Karpas-422 (cell line): Measurements from ENCODE around the gene PRSS38. TPM values are rescaled to one million over a fixed set of nuclear protein-coding genes. Genes with fewer than 3 reads are reported as not detected.

Experiments
- DNase-seq: peaks from one replicate; pipeline ENCODE4 v3.0.0-alpha.2; 2015
- H2AFZ ChIP-seq: fragments of 200-600 bp; sonication (generic); 2 replicates; pipeline ENCODE4 v1.6.1; 2014; ENCODE audit warnings: antibody characterized with exemption, low read length, mixed read lengths
- H3K27ac ChIP-seq: fragments of 200-600 bp; sonication (generic); 2 replicates; pipeline ENCODE4 v1.5.1; 2014; ENCODE audit warnings: mild to moderate bottlenecking, low read length, moderate library complexity
- H3K27me3 ChIP-seq: fragments of 200-600 bp; sonication (generic); 2 replicates; pipeline ENCODE4 v1.6.1; 2014; ENCODE audit warnings: low read length, mixed read lengths
- H3K36me3 ChIP-seq: fragments of 200-600 bp; sonication (generic); 2 replicates; pipeline ENCODE4 v1.6.1; 2014; ENCODE audit warnings: low read length, mixed read lengths; ENCODE audit not compliant: insufficient read depth
- H3K4me1 ChIP-seq: fragments of 200-600 bp; sonication (generic); 2 replicates; pipeline ENCODE4 v1.6.1; 2014; ENCODE audit warnings: mild to moderate bottlenecking, low read length, mixed read lengths
- H3K4me2 ChIP-seq: fragments of 200-600 bp; sonication (generic); 2 replicates; pipeline ENCODE4 v1.6.1; 2014; ENCODE audit warnings: low read length, low read depth, mild to moderate bottlenecking; ENCODE audit not compliant: poor library complexity, severe bottlenecking
- H3K4me3 ChIP-seq: fragments of 200-600 bp; sonication (generic); 2 replicates; pipeline ENCODE4 v1.5.1; 2014; ENCODE audit warnings: mild to moderate bottlenecking, antibody characterized with exemption, low read length, mixed read lengths
- H3K79me2 ChIP-seq: fragments of 200-600 bp; sonication (generic); 2 replicates; pipeline ENCODE4 v1.6.1; 2014; ENCODE audit warnings: mild to moderate bottlenecking, low read length, mixed read lengths
- H3K9ac ChIP-seq: fragments of 200-600 bp; sonication (generic); 2 replicates; pipeline ENCODE4 v1.6.0; 2014; ENCODE audit warnings: low read length
- H3K9me2 ChIP-seq: fragments of 200-600 bp; sonication (generic), shearing (Covaris generic); replicated peaks from 2 replicates; pipeline ENCODE4 v1.6.0; 2014; ENCODE audit warnings: mild to moderate bottlenecking, low read length, moderate library complexity; ENCODE audit not compliant: insufficient read depth
- H3K9me3 ChIP-seq: fragments of 300-700, 200-600 bp; sonication (generic); 2 replicates; pipeline ENCODE4 v1.6.1; 2014; ENCODE audit warnings: low read length, mixed read lengths
- H4K20me1 ChIP-seq: fragments of 200-600 bp; sonication (generic); 2 replicates; pipeline ENCODE4 v1.6.1; 2014; ENCODE audit warnings: mild to moderate bottlenecking, antibody characterized with exemption, low read length, low read depth; ENCODE audit not compliant: insufficient read depth
- total RNA-seq: library from RNA; depleted of rRNA; stranded (reverse); fragments of >200 nt; shearing (Covaris generic); gene quantifications from 2 replicates; pipeline ENCODE4 v1.2.3, GENCODE V29; 2014; ENCODE audit warnings: low replicate concordance

Gene PRSS38
- total RNA-seq, 1 experiment from 2014 or later, result not detected

DNA sequence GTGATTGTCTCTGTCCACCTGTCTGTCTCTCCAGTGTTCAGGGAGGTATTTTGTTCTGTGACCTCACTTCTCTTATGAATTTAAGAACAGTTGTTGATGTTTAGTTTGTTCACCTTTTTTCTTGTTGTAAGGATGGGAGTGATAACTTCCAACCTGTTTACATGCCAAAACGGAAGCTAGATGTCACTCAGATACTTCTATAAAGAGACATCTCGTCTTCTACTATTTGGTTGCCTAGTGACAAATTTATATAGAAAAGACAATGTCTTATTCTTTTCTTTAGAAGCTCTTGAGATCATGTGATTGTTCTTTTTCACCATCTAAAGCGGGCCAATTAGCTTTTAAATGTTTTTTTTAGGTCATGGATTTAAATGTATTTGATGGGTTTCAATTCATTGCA is 33.8 kb downstream of the PRSS38 start:
- H2AFZ ChIP-seq, result no peak overlapping the region
- H3K9me3 ChIP-seq, result no peaks in the 10 kb centered on the region
- H3K27ac ChIP-seq, result no peak overlapping the region
- no peaks in the 10 kb centered on the region for H3K36me3 ChIP-seq
- no peak overlapping the region for H3K9ac ChIP-seq
- no peak for DNase-seq
- H3K27me3 ChIP-seq, result no peaks in the 10 kb centered on the region
- H3K9me2 ChIP-seq, result no peaks in the 10 kb centered on the region
- no peak overlapping the region for H3K4me3 ChIP-seq
- no peaks in the 10 kb centered on the region for H3K4me1 ChIP-seq
- no peak overlapping the region for H3K4me2 ChIP-seq
- no peaks in the 10 kb centered on the region for H3K79me2 ChIP-seq
- no peaks in the 10 kb centered on the region for H4K20me1 ChIP-seq

DNA sequence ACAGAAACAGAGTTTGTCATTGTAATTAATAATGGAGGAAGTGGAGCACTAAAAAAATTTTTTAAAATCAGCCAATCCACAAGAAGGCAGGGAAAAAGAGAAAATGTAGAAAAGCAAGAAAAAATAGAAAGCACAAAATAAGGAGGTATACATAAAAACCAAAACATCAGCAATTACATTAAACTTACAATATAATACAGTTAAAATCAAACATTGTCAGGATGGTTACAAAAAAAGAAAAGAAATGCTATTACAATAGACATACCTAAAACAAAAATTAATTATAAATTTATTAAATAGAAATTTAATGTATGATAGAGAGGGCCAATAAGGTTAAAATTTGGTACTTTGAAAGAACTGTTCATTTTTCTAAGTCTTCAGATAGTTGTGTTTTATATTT is 38.7 kb downstream of the PRSS38 start:
- H3K79me2 ChIP-seq, result no peaks in the 10 kb centered on the region
- peaks cover 4% of the 10 kb centered on the region for H3K4me1 ChIP-seq
- no peaks in the 10 kb centered on the region for H3K27me3 ChIP-seq
- H3K27ac ChIP-seq, result no peak overlapping the region
- H2AFZ ChIP-seq, result no peak overlapping the region
- DNase-seq, result no peak
- no peak overlapping the region for H3K4me3 ChIP-seq
- no peaks in the 10 kb centered on the region for H3K9me2 ChIP-seq
- H3K9me3 ChIP-seq, result no peaks in the 10 kb centered on the region
- H4K20me1 ChIP-seq, result no peaks in the 10 kb centered on the region
- H3K36me3 ChIP-seq, result no peaks in the 10 kb centered on the region
- no peak overlapping the region for H3K9ac ChIP-seq
- H3K4me2 ChIP-seq, result no peak overlapping the region

DNA sequence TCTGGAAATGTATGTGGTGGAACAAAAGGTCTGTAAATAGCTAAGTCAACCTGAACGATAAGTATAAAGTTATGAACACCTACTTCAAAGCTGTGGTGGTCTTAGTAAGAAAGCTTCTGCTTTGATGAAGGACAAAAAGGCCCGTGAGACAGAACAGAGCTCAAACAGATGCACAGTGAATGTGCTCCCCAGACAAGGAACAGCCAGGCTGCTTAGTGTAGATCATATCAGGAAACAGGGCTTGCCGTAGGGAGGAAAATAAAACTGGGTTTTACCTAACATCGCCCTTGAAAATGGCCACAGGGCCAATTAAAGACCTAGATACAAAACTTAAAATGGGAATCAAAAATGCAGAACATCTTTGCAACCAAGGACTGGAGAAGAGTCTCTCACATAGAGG is 40.2 kb downstream of the PRSS38 start:
- Histone ChIP-seq H4K20me1 (no peaks in the 10 kb centered on the region), H3K79me2 (no peaks in the 10 kb centered on the region), H3K9me2 (no peaks in the 10 kb centered on the region), H3K36me3 (no peaks in the 10 kb centered on the region), H3K9ac (no peak overlapping the region), H3K4me2 (no peak overlapping the region), H3K9me3 (no peaks in the 10 kb centered on the region), H2AFZ (no peak overlapping the region), H3K4me3 (no peak overlapping the region), H3K27ac (no peak overlapping the region), H3K27me3 (no peaks in the 10 kb centered on the region), H3K4me1 (peaks cover 4% of the 10 kb centered on the region)
- no peak for DNase-seq

DNA sequence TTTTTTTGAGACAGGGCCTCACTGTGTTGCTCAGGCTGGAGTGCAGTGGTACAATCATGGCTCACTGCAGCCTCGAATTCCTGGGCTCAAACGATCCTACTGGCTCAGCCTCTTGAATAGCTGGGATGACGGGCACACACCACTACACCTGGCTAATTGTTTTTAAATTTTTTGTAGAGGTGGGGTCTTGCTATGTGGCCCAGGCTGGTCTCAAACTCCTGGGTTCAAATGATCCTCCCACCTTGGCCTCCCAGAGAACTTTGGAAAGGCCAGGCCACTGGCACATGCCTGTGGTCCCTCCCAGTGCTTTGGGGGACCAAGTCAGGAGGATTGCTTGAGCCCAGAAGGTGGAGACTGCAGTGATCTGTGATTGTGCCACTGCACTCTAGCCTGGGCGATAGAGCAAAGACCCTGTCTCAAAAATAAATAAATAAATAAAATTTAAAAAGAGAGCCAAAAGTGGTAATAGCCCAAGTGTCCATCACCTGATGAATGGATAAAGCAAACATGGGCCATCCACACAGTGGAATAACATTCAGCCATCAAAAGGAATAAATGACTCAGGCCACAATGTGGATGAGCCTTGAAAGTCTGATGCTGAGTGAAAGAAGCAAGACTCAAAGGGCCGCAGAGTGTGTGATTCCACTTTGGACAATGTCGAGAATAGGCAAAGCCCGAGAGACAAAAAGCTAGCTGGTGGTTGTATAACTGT is 40.8 kb downstream of the PRSS38 start:
- no peaks in the 10 kb centered on the region for H3K9me2 ChIP-seq
- no peak overlapping the region for H3K4me3 ChIP-seq
- no peaks in the 10 kb centered on the region for H3K9me3 ChIP-seq
- H3K27ac ChIP-seq, result no peak overlapping the region
- H3K9ac ChIP-seq, result no peak overlapping the region
- no peak overlapping the region for H3K4me2 ChIP-seq
- H4K20me1 ChIP-seq, result no peaks in the 10 kb centered on the region
- no peak overlapping the region for H2AFZ ChIP-seq
- no peaks in the 10 kb centered on the region for H3K79me2 ChIP-seq
- peaks cover 4% of the 10 kb centered on the region for H3K4me1 ChIP-seq
- no peak for DNase-seq
- no peaks in the 10 kb centered on the region for H3K36me3 ChIP-seq
- no peaks in the 10 kb centered on the region for H3K27me3 ChIP-seq

DNA sequence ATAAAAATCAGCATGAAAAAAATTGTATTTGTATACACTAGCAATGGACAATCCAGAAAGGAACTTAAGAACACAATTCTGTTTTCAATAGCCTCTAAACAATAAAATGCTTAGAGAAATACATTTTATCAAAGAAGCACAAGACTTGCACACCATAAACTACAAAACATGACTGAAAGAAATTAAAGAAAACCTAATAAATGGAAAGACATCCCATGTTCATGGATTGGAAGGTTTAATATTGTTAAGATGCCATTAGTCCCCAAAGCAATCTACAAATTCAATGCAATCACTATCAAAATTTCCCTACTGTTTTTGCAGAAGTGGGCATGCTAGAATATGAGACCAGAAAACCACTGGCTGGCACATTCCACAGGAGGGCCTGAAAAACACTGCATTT is 49.4 kb downstream of the PRSS38 start:
- H3K9me3 ChIP-seq, result no peaks in the 10 kb centered on the region
- H3K27me3 ChIP-seq, result no peaks in the 10 kb centered on the region
- H3K27ac ChIP-seq, result no peak overlapping the region
- no peak overlapping the region for H3K4me2 ChIP-seq
- no peaks in the 10 kb centered on the region for H3K36me3 ChIP-seq
- H2AFZ ChIP-seq, result no peak overlapping the region
- no peak overlapping the region for H3K4me3 ChIP-seq
- H3K9ac ChIP-seq, result no peak overlapping the region
- no peaks in the 10 kb centered on the region for H3K4me1 ChIP-seq
- no peaks in the 10 kb centered on the region for H4K20me1 ChIP-seq
- H3K79me2 ChIP-seq, result no peaks in the 10 kb centered on the region
- DNase-seq, result no peak
- H3K9me2 ChIP-seq, result no peaks in the 10 kb centered on the region

DNA sequence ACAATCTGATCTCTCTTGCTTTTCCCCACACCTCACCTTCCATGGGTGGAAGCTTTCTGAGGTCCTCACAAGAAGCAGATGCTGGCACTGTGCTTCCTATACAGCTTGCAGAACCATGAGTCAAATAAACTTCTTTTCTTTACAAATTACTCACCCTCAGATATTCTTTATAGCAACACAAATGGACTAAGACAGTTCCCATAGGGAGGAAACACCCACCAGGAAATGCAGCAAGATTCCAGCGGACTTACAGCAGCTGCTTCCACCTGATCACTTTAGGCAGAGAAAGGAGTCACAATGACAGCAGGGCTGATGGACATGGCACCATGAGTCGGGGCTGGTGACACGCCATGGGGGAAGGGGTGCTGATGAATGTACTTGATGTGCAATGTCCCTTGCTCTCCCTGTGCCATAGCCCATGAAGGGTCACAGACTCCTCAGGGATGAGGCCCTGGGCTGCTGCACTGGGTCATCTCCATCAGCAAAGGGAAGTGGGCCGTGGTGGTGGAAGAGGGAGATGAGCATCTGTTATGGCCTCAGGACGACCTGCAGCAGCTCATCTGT is 53.9 kb downstream of the PRSS38 start:
- Histone ChIP-seq H3K9me3 (no peaks in the 10 kb centered on the region), H4K20me1 (no peaks in the 10 kb centered on the region), H3K4me1 (no peaks in the 10 kb centered on the region), H3K27ac (no peak overlapping the region), H2AFZ (no peak overlapping the region), H3K27me3 (no peaks in the 10 kb centered on the region), H3K9ac (no peak overlapping the region), H3K9me2 (no peaks in the 10 kb centered on the region), H3K36me3 (no peaks in the 10 kb centered on the region), H3K79me2 (no peaks in the 10 kb centered on the region), H3K4me2 (no peak overlapping the region), H3K4me3 (no peak overlapping the region)
- no peak for DNase-seq

DNA sequence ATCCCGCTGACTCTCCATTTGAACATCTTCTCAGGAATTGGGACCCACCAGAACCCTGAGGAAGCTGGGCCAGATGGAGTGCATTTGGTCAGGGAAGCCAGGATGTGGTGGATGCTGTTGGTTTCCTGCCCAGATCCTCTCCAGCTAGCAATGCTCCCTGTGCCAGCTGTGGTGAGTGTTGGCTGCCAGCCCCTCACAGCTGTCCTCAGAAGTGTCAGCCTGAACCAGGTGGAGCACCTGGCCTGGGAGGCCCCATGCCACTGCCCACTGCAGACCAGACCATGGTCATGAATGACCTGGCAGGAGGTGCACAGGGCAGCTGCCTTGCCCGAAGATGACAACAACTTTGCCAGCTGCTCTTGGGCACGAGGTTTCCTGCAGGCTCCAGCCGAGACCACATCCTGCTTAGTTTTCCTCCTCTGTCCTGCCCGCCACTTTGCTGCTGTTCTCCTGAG is 54.4 kb downstream of the PRSS38 start:
- Histone ChIP-seq H3K4me1 (no peaks in the 10 kb centered on the region), H3K9me3 (no peaks in the 10 kb centered on the region), H3K27me3 (no peaks in the 10 kb centered on the region), H3K79me2 (no peaks in the 10 kb centered on the region), H2AFZ (no peak overlapping the region), H3K4me3 (no peak overlapping the region), H3K9me2 (no peaks in the 10 kb centered on the region), H3K9ac (no peak overlapping the region), H3K27ac (no peak overlapping the region), H4K20me1 (no peaks in the 10 kb centered on the region), H3K36me3 (no peaks in the 10 kb centered on the region), H3K4me2 (no peak overlapping the region)
- no peak for DNase-seq

DNA sequence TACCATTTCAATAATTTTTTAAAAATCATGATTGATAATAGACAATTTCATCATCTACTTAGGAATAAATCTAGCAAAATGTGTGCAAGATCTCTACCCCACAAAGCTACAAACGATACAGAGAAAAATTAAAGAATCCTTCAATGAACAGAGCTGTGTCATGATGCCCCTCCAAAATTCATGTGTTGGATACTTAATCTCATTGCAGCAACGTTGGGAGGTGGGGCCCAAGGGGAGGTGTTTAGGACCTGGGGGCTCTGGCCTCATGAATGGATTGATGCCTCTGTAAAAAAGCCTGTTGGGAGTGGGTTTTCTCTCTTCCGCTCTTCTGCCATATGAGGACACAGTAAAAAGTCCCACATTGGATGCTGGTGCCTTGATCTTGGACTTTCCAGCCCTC is 54.9 kb downstream of the PRSS38 start:
- Histone ChIP-seq H3K4me2 (no peak overlapping the region), H3K4me3 (no peak overlapping the region), H3K36me3 (no peaks in the 10 kb centered on the region), H3K4me1 (no peaks in the 10 kb centered on the region), H3K79me2 (no peaks in the 10 kb centered on the region), H3K9me3 (no peaks in the 10 kb centered on the region), H3K27ac (no peak overlapping the region), H3K9ac (no peak overlapping the region), H3K27me3 (no peaks in the 10 kb centered on the region), H2AFZ (no peak overlapping the region), H3K9me2 (no peaks in the 10 kb centered on the region), H4K20me1 (no peaks in the 10 kb centered on the region)
- DNase-seq, result no peak
